DOHH2 (cell line): ENCODE results near the gene IQGAP1.
A peak's percentile ranks its signal among the peaks of the same experiment; 100 is the strongest.

Source experiments
- H3F3A ChIP-seq: fragments of 200-600 bp; sonication (generic), shearing (Covaris generic); 2 replicates; pipeline ENCODE4 v1.6.0; 2016; ENCODE audit warnings: antibody characterized with exemption, mild to moderate bottlenecking; ENCODE audit not compliant: control insufficient read depth, insufficient read depth
- H3K27ac ChIP-seq: fragments of 200-600 bp; sonication (generic); 2 replicates; pipeline ENCODE4 v1.5.1; 2014; ENCODE audit warnings: low read depth, mild to moderate bottlenecking, low read length, moderate library complexity
- H3K27me3 ChIP-seq: fragments of 200-600 bp; sonication (generic); 2 replicates; pipeline ENCODE4 v1.6.1; 2014; ENCODE audit warnings: mild to moderate bottlenecking, low read length, mixed read lengths; ENCODE audit not compliant: control insufficient read depth
- H3K36me3 ChIP-seq: fragments of 200-600 bp; sonication (generic); 2 replicates; pipeline ENCODE4 v1.6.1; 2014; ENCODE audit warnings: mild to moderate bottlenecking, low read length, moderate library complexity, mixed read lengths; ENCODE audit not compliant: control insufficient read depth
- H3K4me1 ChIP-seq: fragments of 200-600 bp; sonication (generic); 2 replicates; pipeline ENCODE4 v1.6.1; 2014; ENCODE audit warnings: mild to moderate bottlenecking, low read length, mixed read lengths; ENCODE audit not compliant: control insufficient read depth
- H3K4me2 ChIP-seq: fragments of 200-600 bp; sonication (generic); 2 replicates; pipeline ENCODE4 v1.6.0; 2014; ENCODE audit warnings: mild to moderate bottlenecking, low read length, moderate library complexity
- H3K4me3 ChIP-seq: fragments of 200-600 bp; sonication (generic); 2 replicates; pipeline ENCODE4 v1.5.1; 2014; ENCODE audit warnings: mild to moderate bottlenecking, low read length, mixed read lengths
- H3K79me2 ChIP-seq: fragments of 200-600 bp; sonication (generic); 2 replicates; pipeline ENCODE4 v1.6.1; 2014; ENCODE audit warnings: mild to moderate bottlenecking, low read length, mixed read lengths; ENCODE audit not compliant: control insufficient read depth
- H3K9me2 ChIP-seq: fragments of 200-600 bp; sonication (generic); replicated peaks from 2 replicates; pipeline ENCODE4 v1.6.1; 2014; ENCODE audit warnings: mild to moderate bottlenecking, low read length, mixed read lengths; ENCODE audit not compliant: control insufficient read depth
- H3K9me3 ChIP-seq: fragments of 200-600 bp; sonication (generic); 2 replicates; pipeline ENCODE4 v1.6.1; 2014; ENCODE audit warnings: antibody characterized with exemption, low read length, mixed read lengths; ENCODE audit not compliant: control insufficient read depth, insufficient read depth
- H4K20me1 ChIP-seq: fragments of 200-600 bp; sonication (generic); 2 replicates; pipeline ENCODE4 v1.6.0; 2014; ENCODE audit warnings: low read depth, mild to moderate bottlenecking, antibody characterized with exemption, low read length, moderate library complexity; ENCODE audit not compliant: control insufficient read depth, insufficient read depth
- CTCF ChIP-seq: fragments of 200-600 bp; sonication (generic); IDR thresholded peaks from one replicate; pipeline ENCODE4 v1.5.1; 2014; ENCODE audit warnings: antibody characterized with exemption, mild to moderate bottlenecking, low read depth, low read length; ENCODE audit not compliant: poor library complexity, severe bottlenecking
- EZH2phosphoT487 ChIP-seq: fragments of 200-600 bp; sonication (generic); IDR thresholded peaks from 2 replicates; pipeline ENCODE4 v1.6.1; 2017; ENCODE audit warnings: borderline replicate concordance, mild to moderate bottlenecking, antibody characterized with exemption, low read length, moderate library complexity, mixed read lengths

IQGAP1 gene

GRCh38 chr15:90482124-90483011 lies 94.3 kb downstream of the IQGAP1 start:
- Histone ChIP-seq H3K4me2 (no peak overlapping the region), H3K9me3 (no peaks in the 10 kb centered on the region), H3K9me2 (no peaks in the 10 kb centered on the region), H3K4me3 (no peak overlapping the region), H3K27me3 (no peaks in the 10 kb centered on the region), H3K27ac (no peak overlapping the region), H3K36me3 (peaks cover 79% of the 10 kb centered on the region), H3F3A (peaks cover 3% of the 10 kb centered on the region; the same call in 1 of the 2 replicates), H4K20me1 (no peaks in the 10 kb centered on the region), H3K79me2 (no peaks in the 10 kb centered on the region), H3K4me1 (0 out of 2 replicates have a peak, but pooled peaks cover 3% of the 10 kb centered on the region)
- TF ChIP-seq EZH2phosphoT487 (no peak), CTCF (peak; percentile 82)

- Histone ChIP-seq H3F3A (peaks cover 3% of the 10 kb centered on the region; the same call in 1 of the 2 replicates), H3K27me3 (no peaks in the 10 kb centered on the region), H3K27ac (no peak overlapping the region), H3K4me1 (0 out of 2 replicates have a peak, but pooled peaks cover 3% of the 10 kb centered on the region), H3K36me3 (peaks cover 79% of the 10 kb centered on the region), H3K79me2 (no peaks in the 10 kb centered on the region), H3K9me2 (no peaks in the 10 kb centered on the region), H3K4me2 (no peak overlapping the region), H4K20me1 (no peaks in the 10 kb centered on the region), H3K9me3 (no peaks in the 10 kb centered on the region), H3K4me3 (no peak overlapping the region)
- no peak for TF ChIP-seq CTCF
- TF ChIP-seq EZH2phosphoT487, result no peak
Observed at GRCh38 chr15:90483012-90483307, 94.9 kb downstream of the IQGAP1 start.

GRCh38 chr15:90483637-90484036 lies 95.6 kb downstream of the IQGAP1 start:
- Histone ChIP-seq H3K27ac (no peak overlapping the region), H3K27me3 (no peaks in the 10 kb centered on the region), H3K9me3 (no peaks in the 10 kb centered on the region), H3K79me2 (no peaks in the 10 kb centered on the region), H3F3A (peaks cover 3% of the 10 kb centered on the region; the same call in 1 of the 2 replicates), H4K20me1 (no peaks in the 10 kb centered on the region), H3K4me3 (no peak overlapping the region), H3K36me3 (peaks cover 77% of the 10 kb centered on the region), H3K4me1 (0 out of 2 replicates have a peak, but pooled peaks cover under 1% of the 10 kb centered on the region), H3K4me2 (no peak overlapping the region), H3K9me2 (no peaks in the 10 kb centered on the region)
- no peak for TF ChIP-seq CTCF
- no peak for TF ChIP-seq EZH2phosphoT487
